KMS-11 (cell line): ENCODE data around the gene SEBOX.

Experiments
- H2AFZ ChIP-seq: fragments of 200-600 bp; sonication (generic); 2 replicates; pipeline ENCODE4 v1.6.1; 2016; ENCODE audit warnings: antibody characterized with exemption, mixed run types, low read depth
- H3K27ac ChIP-seq: fragments of 200-600 bp; sonication (generic); 2 replicates; pipeline ENCODE4 v1.6.1; 2016; ENCODE audit warnings: mild to moderate bottlenecking, mixed run types
- H3K27me3 ChIP-seq: fragments of 200-600 bp; sonication (generic); 2 replicates; pipeline ENCODE4 v1.6.1; 2017; ENCODE audit warnings: mild to moderate bottlenecking, low read depth, mixed run types, moderate library complexity; ENCODE audit not compliant: insufficient read depth
- H3K36me3 ChIP-seq: fragments of 200-600 bp; sonication (generic); 2 replicates; pipeline ENCODE4 v1.6.1; 2017; ENCODE audit warnings: mild to moderate bottlenecking, mixed run types; ENCODE audit not compliant: insufficient read depth
- H3K4me1 ChIP-seq: fragments of 200-600 bp; sonication (generic); 2 replicates; pipeline ENCODE4 v1.6.1; 2016; ENCODE audit warnings: mild to moderate bottlenecking, low read depth, mixed run types; ENCODE audit not compliant: poor library complexity, severe bottlenecking
- H3K4me2 ChIP-seq: fragments of 200-600 bp; sonication (generic); 2 replicates; pipeline ENCODE4 v1.7.0; 2016; ENCODE audit warnings: mild to moderate bottlenecking, mixed run types
- H3K4me3 ChIP-seq: fragments of 200-600 bp; sonication (generic); IDR thresholded peaks from 2 replicates; pipeline ENCODE4 v1.6.1; 2017; ENCODE audit warnings: low read depth, low read length, mixed read lengths; ENCODE audit not compliant: insufficient read depth
- H3K79me2 ChIP-seq: fragments of 200-600 bp; sonication (generic); 2 replicates; pipeline ENCODE4 v1.6.1; 2016; ENCODE audit warnings: low read depth, mixed run types; ENCODE audit not compliant: insufficient read depth
- H3K9ac ChIP-seq: fragments of 200-600 bp; sonication (generic); 2 replicates; pipeline ENCODE4 v1.6.1; 2016; ENCODE audit warnings: mild to moderate bottlenecking, mixed run types
- H4K20me1 ChIP-seq: fragments of 200-600 bp; sonication (generic); 2 replicates; pipeline ENCODE4 v1.6.1; 2016; ENCODE audit warnings: mild to moderate bottlenecking, mixed run types; ENCODE audit not compliant: insufficient read depth
- CTCF ChIP-seq: fragments of 200-600 bp; sonication (generic); conservative IDR thresholded peaks from 2 replicates; pipeline ENCODE4 v1.6.1; 2017; ENCODE audit warnings: low read depth, mild to moderate bottlenecking, antibody characterized with exemption, low read length, moderate library complexity, mixed read lengths

SEBOX gene

GRCh38 chr17:28324267-28324745 is 40.7 kb downstream of the SEBOX start:
- H3K79me2 ChIP-seq: peaks cover 70% of the 10 kb centered on the region
- H3K4me1 ChIP-seq: peaks cover 25% of the 10 kb centered on the region
- H3K36me3 ChIP-seq: peaks cover 3% of the 10 kb centered on the region; the same call in 1 of the 2 replicates
- no peak overlapping the region for H3K4me3 ChIP-seq
- H3K27ac ChIP-seq: no peak overlapping the region
- no peaks in the 10 kb centered on the region for H3K27me3 ChIP-seq
- no peak for TF ChIP-seq CTCF
- no peak overlapping the region for H2AFZ ChIP-seq
- H3K4me2 ChIP-seq: no peak overlapping the region
- H3K9ac ChIP-seq: no peak overlapping the region
- peaks cover 8% of the 10 kb centered on the region; the same call in 1 of the 2 replicates for H4K20me1 ChIP-seq

- Histone ChIP-seq H3K36me3 (no peaks in the 10 kb centered on the region; the same call in 1 of the 2 replicates), H3K9ac (peak overlapping the region; percentile 97; the same call in 1 of the 2 replicates), H3K4me1 (peaks cover 34% of the 10 kb centered on the region), H3K4me3 (no peak overlapping the region), H3K27ac (no peak overlapping the region), H3K4me2 (peak overlapping the region; percentile 72), H2AFZ (no peak overlapping the region), H3K27me3 (no peaks in the 10 kb centered on the region), H3K79me2 (peaks cover 63% of the 10 kb centered on the region), H4K20me1 (peaks cover 8% of the 10 kb centered on the region; the same call in 1 of the 2 replicates)
- no peak for TF ChIP-seq CTCF
These were observed 44.6 kb downstream of the SEBOX start for GRCh38 chr17:28320215-28321061.

GRCh38 chr17:28319598-28319935 is 45.4 kb downstream of the SEBOX start:
- H4K20me1 ChIP-seq: peaks cover 6% of the 10 kb centered on the region; the same call in 1 of the 2 replicates
- no peak overlapping the region for H3K4me3 ChIP-seq
- H3K4me2 ChIP-seq: peak overlapping the region; percentile 72
- H3K9ac ChIP-seq: peak overlapping the region; percentile 97
- peaks cover 54% of the 10 kb centered on the region for H3K79me2 ChIP-seq
- H3K27me3 ChIP-seq: no peaks in the 10 kb centered on the region
- peak overlapping the region; percentile 97 for H2AFZ ChIP-seq
- no peaks in the 10 kb centered on the region; the same call in 1 of the 2 replicates for H3K36me3 ChIP-seq
- peaks cover 34% of the 10 kb centered on the region for H3K4me1 ChIP-seq
- peak overlapping the region; percentile 83 for H3K27ac ChIP-seq
- TF ChIP-seq CTCF: no peak

- Histone ChIP-seq H3K27ac (peak within 1 kb of the TSS; percentile 83), H4K20me1 (no peaks in the 10 kb centered on the region; the same call in 1 of the 2 replicates), H3K27me3 (no peaks in the 10 kb centered on the region), H3K79me2 (peaks cover 49% of the 10 kb centered on the region), H3K9ac (peak within 1 kb of the TSS; percentile 97), H3K36me3 (no peaks in the 10 kb centered on the region; the same call in 1 of the 2 replicates), H3K4me1 (peaks cover 34% of the 10 kb centered on the region), H3K4me2 (peak within 1 kb of the TSS; percentile 99), H3K4me3 (no peak within 1 kb of the TSS), H2AFZ (peak within 1 kb of the TSS; percentile 97)
- TF ChIP-seq CTCF: peak; percentile 11; the same call in 1 of the 2 replicates
These were observed 46.0 kb downstream of the SEBOX start, which contains the start of gene TMEM97 for GRCh38 chr17:28318759-28319597. TSS of gene TMEM97 (plus strand) at chr17:28319200. CDS start at chr17:28319240, 40 bp downstream.
